SIG-M5 (cell line): ENCODE data around the gene TBX4.
"Not testable (repeated sequence)": the region's sequence is repeated elsewhere in the genome, so short reads cannot be mapped to it uniquely, and the experiment has no call there.

Experiments
- DNase-seq: peaks from one replicate; lab custom pipeline; 2025; lab: John Stamatoyannopoulos, UW

Gene TBX4

DNA sequence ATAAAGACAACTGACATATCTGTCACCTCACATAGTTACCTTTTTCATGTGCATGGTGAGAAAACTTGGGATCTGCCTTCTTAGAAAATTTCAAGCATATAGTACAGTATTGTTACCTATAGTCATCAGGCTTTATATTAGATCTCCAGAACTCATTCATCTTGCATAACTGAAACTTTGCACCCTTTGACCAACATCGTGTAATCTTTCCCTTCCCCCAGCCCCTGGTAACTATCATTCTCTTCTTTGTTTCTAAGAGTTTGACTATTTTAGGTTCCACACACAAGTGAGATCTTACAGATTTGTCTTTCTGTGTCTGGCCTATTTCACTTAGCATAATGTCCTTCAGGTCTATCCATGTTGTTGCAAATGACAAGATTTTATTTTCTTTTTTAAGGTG, 22.9 kb upstream of the TBX4 start:
- DNase-seq, result no peak

DNA sequence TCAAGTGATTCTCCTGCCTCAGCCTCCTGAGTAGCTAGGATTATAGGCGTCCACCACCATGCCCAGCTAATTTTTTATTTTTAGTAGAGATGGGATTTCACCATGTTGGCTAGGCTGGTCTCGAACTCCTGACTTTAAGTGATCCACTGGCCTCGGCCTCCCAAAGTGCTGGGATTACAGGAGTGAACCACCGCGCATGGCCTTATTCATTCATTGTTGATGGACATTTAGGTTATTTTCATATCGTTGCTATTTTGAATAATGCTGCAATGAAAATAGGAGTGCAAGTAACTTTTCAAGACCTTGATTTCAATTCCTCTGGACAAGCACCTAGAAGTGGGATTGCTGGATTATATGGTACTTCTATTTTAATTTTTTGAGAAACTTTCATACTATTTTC, 22.4 kb upstream of the TBX4 start:
- DNase-seq, result not testable (repeated sequence)

GRCh38 chr17:61431594-61432311, 20.5 kb upstream of the TBX4 start:
- DNase-seq, result no peak

DNA sequence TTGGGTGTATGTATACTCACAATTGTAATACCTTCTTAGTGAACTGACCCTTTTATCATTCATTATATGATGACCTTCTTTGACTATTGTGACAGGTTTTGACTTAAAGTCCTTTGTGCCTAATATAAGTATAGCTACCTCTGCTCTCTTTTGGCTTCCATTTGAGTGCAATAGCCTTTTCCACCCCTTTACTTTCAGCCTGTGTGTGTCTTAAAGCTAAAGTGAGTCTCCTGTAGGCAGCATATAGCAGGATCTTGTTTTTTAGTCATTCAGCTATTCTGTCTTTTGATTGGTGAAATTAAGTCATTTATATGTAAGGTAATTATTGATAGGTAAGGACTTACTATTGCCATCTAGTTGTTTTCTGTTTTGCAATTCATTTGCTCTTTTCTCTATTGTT, 15.9 kb upstream of the TBX4 start:
- DNase-seq, result no peak

DNA sequence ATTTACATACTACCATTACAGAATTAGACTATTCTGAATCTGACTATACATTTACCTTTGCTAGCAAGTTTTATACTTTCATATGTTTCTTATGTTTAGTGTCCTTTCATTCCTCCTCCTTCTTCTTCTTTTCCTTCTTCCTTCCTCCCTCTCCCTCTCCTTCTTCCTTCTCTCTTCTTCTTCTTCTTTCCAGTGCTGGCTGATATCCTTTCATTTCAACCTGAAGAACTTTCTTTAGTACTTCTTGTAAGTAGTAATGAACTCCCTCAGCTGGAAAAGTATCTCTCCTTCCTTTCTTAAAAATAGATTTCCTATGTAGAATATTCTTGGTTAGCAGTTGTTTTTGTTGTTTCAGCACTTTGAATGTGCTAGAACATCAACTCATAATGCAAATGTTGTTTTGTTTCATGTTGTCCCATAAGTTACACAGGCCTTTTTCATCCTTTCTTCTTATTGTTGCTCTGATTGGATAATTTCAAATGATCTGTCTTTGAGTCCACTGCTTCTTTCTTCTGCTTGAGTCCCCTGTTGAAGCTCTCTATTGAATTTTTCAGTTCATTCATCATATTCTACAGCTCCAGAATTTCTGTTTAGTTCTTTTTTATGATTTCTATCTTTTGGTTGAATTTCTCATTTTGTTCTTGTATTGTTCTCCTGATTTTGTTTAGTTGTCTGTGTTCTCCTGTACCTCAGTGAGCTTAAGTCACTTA, 15.1 kb upstream of the TBX4 start:
- DNase-seq, result no peak

- DNase-seq, result no peak
These were observed 11.5 kb upstream of the TBX4 start for GRCh38 chr17:61440697-61441096.

DNA sequence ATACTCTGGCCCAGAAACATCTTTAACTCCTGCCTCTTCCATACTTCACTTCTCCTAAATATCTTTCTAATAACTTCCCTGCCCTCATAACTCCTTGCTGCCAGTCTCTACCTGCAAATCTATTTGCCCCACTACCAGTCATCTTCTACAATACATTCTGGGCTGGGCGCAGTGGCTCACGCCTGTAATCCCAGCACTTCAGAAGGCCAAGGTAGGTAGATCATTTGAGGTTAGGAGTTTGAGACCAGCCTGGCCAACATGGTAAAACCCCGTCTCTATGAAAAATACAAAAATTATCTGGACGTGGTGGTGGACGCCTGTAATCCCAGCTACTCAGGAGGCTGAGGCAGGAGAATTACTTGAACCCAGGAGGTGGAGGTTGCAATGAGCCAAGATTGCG, 10.7 kb upstream of the TBX4 start:
- not testable (repeated sequence) for DNase-seq

DNA sequence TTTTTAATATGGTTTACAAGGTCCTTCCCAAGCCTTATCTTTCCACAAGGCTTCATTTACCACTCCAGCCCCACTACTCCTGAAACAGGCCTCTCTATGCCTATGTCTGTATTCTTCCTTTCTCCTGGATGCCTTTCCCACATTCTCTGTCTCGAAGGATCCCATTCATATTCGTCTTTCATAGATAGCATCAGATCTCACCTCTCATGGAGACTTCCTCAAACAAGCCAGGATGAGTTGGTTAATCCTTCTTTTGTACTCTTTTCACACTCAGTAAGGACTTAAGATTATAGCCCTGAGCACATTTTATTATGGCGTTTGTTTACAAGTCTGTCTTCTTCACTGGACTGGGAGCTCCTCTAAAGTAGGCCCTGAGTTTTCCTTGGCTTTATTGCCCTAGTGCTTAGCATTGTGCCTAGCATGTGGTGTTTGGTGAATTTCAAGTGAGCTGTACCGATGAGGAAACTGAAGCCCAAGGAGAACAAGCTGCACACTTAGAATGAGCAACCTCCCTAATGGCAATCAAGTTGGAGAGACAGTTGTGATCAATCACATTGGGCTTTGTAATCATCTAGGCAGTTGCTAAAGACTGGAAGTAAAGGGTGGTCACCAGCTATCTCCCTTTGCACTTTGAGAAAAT, 10.0 kb upstream of the TBX4 start:
- no peak for DNase-seq

DNA sequence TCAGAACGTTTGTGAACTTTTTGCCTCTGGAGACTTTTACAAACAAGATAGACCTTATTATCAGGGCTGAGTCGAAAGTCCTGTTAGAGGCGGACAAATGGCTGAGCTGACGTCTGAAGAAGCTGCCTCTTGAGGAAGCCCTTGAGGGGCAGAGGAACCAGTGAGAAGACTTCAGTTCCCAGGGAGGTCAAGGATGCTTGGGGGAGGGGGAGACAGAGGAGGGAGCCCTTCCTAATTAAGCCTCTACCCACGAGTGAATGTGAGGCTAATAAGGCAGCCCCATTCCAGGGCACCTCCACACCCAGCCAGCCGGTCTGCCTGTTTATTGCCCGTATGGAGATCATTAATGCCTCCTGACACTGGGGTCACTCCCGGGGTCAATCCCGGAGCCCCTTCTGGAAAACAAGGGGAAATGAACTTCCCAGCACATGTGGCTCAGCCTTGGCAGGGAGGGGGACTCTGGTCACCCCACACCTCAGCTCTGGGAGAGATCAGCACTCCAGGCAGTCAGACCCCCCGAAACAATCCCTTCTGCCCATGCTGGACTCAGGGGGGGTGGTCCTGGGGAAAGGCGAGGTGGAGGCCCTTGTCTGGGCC, 9.2 kb upstream of the TBX4 start:
- no peak for DNase-seq

GRCh38 chr17:61443475-61443882, 8.7 kb upstream of the TBX4 start:
- DNase-seq, result no peak

DNA sequence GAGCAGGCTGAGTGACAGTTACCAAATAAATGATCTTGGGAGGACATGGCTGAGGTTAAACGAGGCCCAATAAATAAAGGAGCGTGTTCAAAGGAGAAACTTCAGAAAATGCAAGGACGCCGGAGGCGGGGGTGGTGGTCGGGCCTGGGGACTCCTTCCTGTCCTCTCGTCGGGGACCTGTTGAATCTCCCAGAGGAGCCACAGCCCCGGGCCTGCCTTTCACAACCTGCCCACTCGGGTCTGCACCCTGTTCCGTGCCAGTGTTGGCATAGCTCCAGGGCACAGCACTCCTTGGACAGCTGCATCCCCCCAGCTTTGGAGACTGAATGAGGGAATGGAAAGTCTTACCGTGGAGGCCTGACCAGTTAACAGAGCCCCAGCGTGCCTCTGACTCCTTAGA, 8.1 kb upstream of the TBX4 start:
- DNase-seq, result no peak

GRCh38 chr17:61444831-61445230, 7.4 kb upstream of the TBX4 start:
- DNase-seq, result no peak

GRCh38 chr17:61447358-61447757, 4.9 kb upstream of the TBX4 start:
- no peak for DNase-seq

- DNase-seq, result no peak
These were observed 4.2 kb upstream of the TBX4 start for GRCh38 chr17:61448042-61448441.

- DNase-seq, result not testable (repeated sequence)
These were observed 3.1 kb upstream of the TBX4 start for GRCh38 chr17:61449140-61449539.

DNA sequence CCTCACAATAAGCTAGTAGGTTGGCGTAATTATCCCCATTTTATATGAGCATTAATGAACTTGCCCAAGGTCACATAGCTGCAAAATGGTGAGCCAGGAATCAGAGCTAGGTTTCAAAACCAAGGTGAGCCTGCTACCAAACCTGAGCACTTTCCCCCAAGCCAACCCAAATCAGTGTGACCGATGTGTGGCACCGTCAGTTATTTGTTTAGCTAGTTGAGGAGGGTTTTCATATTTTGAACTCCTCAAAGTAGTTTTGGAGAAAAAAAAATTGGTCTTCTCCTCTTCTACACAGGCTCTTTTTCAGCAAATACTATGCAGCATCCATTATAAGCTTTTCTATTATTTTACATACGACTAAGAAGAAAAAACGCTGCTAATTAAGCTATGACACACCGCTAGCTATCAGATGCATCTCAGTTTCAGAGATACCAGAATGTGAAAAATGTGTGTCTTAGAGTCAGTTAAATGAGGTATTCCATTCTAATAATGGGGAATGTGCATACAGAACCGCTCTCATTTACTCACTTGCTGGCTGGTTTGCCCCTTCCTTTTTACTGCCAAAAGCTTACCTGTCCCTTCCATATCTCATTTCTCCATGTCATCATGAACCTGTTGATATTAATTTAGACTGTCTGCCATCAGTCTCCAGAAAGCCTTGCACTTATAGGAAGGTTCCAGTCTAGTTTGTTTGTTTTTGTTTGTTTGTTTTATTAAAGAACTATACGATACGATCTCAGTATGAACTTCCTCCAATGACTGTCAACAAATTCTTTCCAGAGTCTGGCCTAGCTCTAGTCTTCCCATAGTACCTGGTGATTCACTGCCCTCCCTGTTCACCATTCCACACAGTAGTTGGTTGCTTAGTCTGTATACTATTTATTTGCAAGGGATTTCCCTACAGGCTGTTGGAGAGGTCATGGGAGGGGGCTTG, 2.2 kb upstream of the TBX4 start:
- DNase-seq, result no peak

GRCh38 chr17:61450641-61451537, 1.3 kb upstream of the TBX4 start:
- no peak for DNase-seq

GRCh38 chr17:61451538-61452300, 503 bp upstream of the TBX4 start:
- no peak for DNase-seq

DNA sequence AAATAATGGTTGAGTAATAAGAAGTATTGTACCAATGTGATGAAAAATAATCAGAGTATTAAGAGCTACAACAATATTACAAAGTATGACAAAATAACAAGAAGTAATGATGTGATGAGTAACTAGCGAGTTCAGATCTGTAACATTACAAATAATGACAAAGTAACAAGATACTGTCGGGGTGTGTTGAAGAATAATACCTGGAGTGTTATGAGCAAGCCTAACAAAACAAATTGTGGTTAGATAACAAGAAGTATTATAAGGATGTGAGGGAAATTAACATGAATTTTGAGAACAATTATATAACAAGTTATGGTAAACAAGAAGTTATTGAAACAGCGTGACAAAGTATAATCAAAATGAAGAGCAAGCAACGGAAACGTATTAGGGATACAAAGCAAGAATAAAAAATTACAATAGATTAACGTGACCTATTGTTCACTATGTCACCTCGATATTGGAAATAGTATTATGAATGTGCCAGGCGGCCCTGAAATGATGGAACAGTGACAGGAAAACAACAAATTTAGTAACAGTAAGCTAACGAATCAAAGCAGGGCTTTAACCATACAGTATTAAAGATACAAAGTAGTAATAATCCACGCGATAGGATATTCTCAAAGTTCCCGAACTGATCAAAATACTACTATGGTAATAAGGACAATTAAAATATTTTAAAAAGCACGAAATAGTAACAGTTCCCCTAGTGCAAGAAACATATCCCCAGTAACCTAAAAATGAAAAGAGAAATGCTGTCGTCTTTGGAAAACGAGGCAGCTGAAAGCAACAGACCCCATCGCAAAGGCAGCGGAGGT, 1.6 kb downstream of the TBX4 start:
- no peak for DNase-seq
